ENCODE data around the gene YY1. TPM values are rescaled to one million over a fixed set of nuclear protein-coding genes. Genes with fewer than 3 reads are reported as not detected.
A peak's percentile ranks its signal among the peaks of the same experiment; 100 is the strongest.

The YY1 gene
- total and polyA plus RNA-seq, 2 donors from 2014 or later, result 34.2 to 60.4 TPM

DNA sequence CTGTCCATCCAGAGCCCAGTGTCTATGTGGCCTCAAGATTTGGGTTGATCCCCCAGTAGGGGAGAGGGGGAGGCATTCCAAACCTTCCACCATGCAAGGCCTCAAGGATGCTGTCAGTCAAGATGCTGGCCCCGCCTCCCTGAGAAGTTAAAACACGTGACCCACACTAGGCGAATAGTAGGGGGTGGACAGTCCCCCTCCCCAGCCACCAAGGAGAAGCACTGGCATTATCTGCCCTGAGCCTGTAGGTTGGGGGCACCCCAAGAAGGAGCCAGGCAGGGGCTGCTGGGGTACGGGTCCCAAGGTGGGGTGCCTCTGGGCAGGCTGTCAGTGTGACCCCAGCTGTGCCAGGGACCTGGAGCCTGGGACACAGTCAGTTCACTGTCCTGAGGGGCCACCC is 65.0 kb downstream of the YY1 start:
- TF ChIP-seq, protein P1, sequence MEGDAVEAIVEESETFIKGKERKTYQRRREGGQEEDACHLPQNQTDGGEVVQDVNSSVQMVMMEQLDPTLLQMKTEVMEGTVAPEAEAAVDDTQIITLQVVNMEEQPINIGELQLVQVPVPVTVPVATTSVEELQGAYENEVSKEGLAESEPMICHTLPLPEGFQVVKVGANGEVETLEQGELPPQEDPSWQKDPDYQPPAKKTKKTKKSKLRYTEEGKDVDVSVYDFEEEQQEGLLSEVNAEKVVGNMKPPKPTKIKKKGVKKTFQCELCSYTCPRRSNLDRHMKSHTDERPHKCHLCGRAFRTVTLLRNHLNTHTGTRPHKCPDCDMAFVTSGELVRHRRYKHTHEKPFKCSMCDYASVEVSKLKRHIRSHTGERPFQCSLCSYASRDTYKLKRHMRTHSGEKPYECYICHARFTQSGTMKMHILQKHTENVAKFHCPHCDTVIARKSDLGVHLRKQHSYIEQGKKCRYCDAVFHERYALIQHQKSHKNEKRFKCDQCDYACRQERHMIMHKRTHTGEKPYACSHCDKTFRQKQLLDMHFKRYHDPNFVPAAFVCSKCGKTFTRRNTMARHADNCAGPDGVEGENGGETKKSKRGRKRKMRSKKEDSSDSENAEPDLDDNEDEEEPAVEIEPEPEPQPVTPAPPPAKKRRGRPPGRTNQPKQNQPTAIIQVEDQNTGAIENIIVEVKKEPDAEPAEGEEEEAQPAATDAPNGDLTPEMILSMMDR (IDR thresholded peaks at IDR 0.05; ENCODE audit: borderline replicate concordance, extremely low read depth, insufficient read depth), result no peak
- H3K4me1 ChIP-seq (ENCODE audit: control insufficient read depth in 2 of 3, insufficient read depth in 2 of 3, low read depth in 1 of 3, low read length in 3 of 3), result peaks cover 0 to 24% (median 0%) of the 10 kb centered on the region in 3 donors
- peak overlapping the region in 1 of 3 donors; percentile 69 for H3K4me3 ChIP-seq (ENCODE audit: low read length in 3 of 3)
- no peak overlapping the region for H3K27ac ChIP-seq (ENCODE audit: low read depth in 2 of 2, low read length in 2 of 2)
- DNase-seq, result no peak
- no peak for FAIRE-seq
- no peaks in the 10 kb centered on the region for H3K36me3 ChIP-seq (ENCODE audit: control insufficient read depth in 2 of 3, insufficient read depth in 3 of 3, low read length in 3 of 3)
- no peaks in the 10 kb centered on the region for H3K9me3 ChIP-seq (ENCODE audit: control insufficient read depth in 2 of 3, insufficient read depth in 1 of 3, low read length in 3 of 3)
- H3K9ac ChIP-seq (ENCODE audit: low read length in 3 of 3), result no peak overlapping the region
- intact Hi-C loops (cut with DNase I), result no loop called here
- H3K27me3 ChIP-seq (ENCODE audit: control insufficient read depth, insufficient read depth, low read length), result no peaks in the 10 kb centered on the region

GRCh38 chr14:100304825-100305323 is 65.9 kb downstream of the YY1 start:
- Histone ChIP-seq H3K36me3 (ENCODE audit: control insufficient read depth in 2 of 3, insufficient read depth in 3 of 3, low read length in 3 of 3) (no peaks in the 10 kb centered on the region), H3K9ac (ENCODE audit: low read length in 3 of 3) (peak overlapping the region in 2 of 3 donors; percentile 41 to 74), H3K9me3 (ENCODE audit: control insufficient read depth in 2 of 3, insufficient read depth in 1 of 3, low read length in 3 of 3) (no peaks in the 10 kb centered on the region), H3K27ac (ENCODE audit: low read depth in 2 of 2, low read length in 2 of 2) (peak overlapping the region; percentile 76 to 89), H3K4me1 (ENCODE audit: control insufficient read depth in 2 of 3, insufficient read depth in 2 of 3, low read depth in 1 of 3, low read length in 3 of 3) (peaks cover 0 to 20% (median 0%) of the 10 kb centered on the region in 3 donors), H3K4me3 (ENCODE audit: low read length in 3 of 3) (peak overlapping the region; percentile 45 to 69 (median 63)), H3K27me3 (ENCODE audit: control insufficient read depth, insufficient read depth, low read length) (no peaks in the 10 kb centered on the region)
- FAIRE-seq (no peak), DNase-seq (peak in 2 of 5 donors; percentile 52 to 88)
- intact Hi-C loops (cut with DNase I), result no loop called here
- TF ChIP-seq, protein P1 (IDR thresholded peaks at IDR 0.05; ENCODE audit: borderline replicate concordance, extremely low read depth, insufficient read depth), result no peak

DNA sequence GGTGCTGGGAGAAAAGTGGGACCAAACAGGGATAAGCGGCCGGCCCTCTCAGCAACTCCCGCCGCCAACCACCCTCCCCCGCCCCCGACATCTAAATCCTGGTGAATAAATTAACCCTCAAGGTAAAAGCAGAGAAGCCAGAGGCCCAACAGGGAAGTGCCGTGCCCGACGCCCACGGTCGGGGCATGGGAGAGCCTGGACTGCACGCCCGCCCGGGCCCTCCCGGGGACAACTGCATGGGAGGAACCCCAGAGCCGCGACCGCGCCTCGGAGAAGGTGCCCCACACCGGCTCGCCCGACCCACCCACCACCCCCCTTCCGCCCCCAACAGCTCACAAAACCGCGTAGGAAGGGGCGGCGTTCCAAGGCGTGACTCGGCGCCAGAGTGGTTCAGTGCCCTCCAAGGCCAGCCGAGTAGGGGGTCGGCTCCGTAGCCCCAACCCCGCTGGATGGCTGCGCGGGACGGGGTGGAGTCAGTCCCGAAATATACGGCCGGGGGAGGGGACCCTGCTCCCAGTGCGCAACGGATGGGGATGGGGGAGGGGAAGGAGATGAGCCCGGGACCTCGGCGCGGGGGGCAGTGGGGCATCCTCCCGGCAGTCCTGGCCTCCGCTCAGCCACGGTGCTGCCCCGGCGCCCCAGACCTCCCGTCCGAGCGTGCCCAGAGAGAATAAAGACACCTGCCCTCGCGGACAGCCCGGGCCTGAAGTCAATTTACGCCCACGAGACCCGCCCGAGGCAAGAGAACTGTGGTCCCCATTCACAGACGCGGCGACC is 66.6 kb downstream of the YY1 start:
- peaks cover 0 to 20% (median 0%) of the 10 kb centered on the region in 3 donors for H3K4me1 ChIP-seq (ENCODE audit: control insufficient read depth in 2 of 3, insufficient read depth in 2 of 3, low read depth in 1 of 3, low read length in 3 of 3)
- peak; percentile 48 to 88 (median 68) for DNase-seq
- peak overlapping the region in 2 of 3 donors; percentile 41 to 74 for H3K9ac ChIP-seq (ENCODE audit: low read length in 3 of 3)
- H3K4me3 ChIP-seq (ENCODE audit: low read length in 3 of 3), result peak overlapping the region in 2 of 3 donors; percentile 63 to 69
- H3K36me3 ChIP-seq (ENCODE audit: control insufficient read depth in 2 of 3, insufficient read depth in 3 of 3, low read length in 3 of 3), result no peaks in the 10 kb centered on the region
- TF ChIP-seq, protein P1 (IDR thresholded peaks at IDR 0.05; ENCODE audit: borderline replicate concordance, extremely low read depth, insufficient read depth), result no peak
- H3K27ac ChIP-seq (ENCODE audit: low read depth in 2 of 2, low read length in 2 of 2), result peak overlapping the region; percentile 76 to 89
- FAIRE-seq, result no peak
- intact Hi-C loops (cut with DNase I), result no loop called here
- H3K9me3 ChIP-seq (ENCODE audit: control insufficient read depth in 2 of 3, insufficient read depth in 1 of 3, low read length in 3 of 3), result no peaks in the 10 kb centered on the region
- no peaks in the 10 kb centered on the region for H3K27me3 ChIP-seq (ENCODE audit: control insufficient read depth, insufficient read depth, low read length)
